GM21367 (cell line): ENCODE results near the gene UTS2R.

Source experiments
- ATAC-seq: cut with Tn5 transposase; IDR thresholded peaks from one replicate; pipeline ENCODE4 v1.9.1; 2021; ENCODE audit not compliant: unreplicated experiment

UTS2R gene

DNA sequence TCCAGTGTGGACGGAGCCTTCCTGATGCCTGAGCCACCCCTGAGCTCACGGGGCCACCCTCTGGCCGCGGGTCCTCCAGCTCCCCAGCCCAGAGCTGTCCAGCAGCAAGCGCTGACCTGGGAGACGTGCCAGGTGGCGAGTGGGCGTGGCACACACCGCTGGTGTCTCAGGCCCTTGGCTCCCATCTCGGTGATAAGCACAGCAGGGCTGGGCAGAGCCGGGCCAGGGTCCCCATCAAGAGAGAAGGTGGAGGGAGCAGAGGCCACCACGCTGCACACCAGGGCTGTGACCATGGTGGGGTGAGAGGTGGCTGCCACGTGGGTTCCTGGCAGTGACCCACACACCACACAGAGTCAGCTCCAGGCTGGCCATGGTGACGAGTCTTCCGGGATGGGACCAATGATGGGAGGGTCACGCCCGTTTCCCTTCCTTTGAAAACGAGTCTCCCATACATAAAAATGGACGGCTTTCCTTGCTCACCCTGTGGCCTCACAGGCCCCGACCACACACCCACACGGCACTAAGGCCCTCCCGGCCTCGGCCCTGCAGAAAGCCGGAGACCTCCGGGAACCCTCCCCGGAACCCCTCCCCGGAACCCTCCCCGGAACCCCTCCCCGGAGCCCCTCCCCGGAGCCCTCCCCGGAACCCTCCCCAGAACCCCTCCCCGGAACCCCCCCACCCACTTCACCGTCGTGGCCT, 16.8 kb downstream of the UTS2R start:
- ATAC-seq = no peak

DNA sequence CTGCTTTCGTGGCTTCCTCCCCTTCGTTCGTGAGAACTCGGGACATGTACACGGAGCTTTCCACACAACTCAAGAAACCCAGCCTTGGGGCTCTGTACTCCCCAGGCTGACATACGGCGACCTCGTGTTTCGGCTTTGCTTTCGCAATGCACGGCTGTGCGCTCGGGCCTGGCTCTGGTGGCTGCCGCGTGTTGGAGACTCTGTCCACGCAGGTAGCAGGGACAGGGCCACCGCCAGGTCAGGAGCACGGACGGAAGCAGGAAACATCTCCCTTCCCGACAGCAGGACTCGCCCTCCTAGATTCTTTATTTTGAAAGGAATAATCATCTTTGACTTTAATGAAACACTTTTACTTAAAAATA, 17.3 kb downstream of the UTS2R start:
- ATAC-seq = no peak

DNA sequence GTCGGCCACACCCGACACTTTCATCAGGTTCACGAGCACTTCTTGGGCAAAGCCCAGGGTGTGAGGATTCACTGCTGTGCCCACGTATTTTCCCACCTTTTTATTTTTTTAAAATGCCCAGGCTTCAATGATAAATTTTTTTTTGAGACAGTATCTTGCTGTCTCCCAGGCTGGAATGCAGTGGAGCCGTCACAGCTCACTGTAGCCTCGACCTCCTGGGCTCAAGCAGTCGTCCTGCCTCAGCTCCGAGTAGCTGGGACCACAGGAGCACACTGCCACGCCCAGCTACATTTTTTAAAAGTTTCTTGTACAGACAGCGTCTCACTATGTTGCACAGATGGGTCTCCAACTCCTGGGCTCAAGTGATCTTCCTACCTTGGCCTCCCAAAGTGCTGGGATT, 17.8 kb downstream of the UTS2R start:
- ATAC-seq = no peak

DNA sequence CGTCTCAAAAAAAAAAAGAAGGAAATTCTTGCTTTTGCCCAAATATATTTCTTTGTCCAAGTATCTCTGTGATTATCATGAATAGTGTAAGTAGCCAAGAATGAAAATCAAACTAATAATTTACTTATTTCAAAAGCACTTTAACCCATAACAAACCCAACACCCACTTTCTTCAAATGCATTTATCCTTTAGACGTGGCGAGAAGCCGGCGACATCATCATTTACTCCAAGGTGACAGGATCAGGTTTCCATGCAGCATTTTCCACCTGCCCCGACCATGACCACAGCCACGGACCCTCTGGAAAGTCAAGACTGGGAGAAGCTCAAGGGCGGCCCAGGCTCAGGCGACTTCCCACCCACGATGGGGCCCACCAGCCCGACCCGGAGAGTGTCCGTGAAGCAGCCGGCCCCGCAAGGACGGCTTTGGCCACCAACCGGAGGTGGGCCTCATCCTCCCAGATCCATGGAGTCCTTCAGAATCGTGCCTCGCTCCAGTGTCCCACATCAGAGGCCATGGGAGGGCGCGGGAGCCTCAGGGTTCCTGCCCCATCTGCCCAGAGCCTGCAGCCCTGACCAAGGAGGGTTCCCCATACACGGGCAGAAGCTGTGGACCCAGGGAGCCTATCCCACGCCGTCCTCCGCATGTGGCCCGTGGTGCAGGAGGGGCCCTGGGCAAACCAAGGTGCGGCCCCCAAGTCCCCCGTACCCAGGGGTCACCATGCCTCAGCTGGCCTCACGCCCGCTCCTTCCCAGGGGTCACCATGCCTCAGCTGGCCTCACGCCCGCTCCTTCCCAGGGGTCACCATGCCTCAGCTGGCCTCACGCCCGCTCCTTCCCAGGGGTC, 18.7 kb downstream of the UTS2R start:
- no peak for ATAC-seq

DNA sequence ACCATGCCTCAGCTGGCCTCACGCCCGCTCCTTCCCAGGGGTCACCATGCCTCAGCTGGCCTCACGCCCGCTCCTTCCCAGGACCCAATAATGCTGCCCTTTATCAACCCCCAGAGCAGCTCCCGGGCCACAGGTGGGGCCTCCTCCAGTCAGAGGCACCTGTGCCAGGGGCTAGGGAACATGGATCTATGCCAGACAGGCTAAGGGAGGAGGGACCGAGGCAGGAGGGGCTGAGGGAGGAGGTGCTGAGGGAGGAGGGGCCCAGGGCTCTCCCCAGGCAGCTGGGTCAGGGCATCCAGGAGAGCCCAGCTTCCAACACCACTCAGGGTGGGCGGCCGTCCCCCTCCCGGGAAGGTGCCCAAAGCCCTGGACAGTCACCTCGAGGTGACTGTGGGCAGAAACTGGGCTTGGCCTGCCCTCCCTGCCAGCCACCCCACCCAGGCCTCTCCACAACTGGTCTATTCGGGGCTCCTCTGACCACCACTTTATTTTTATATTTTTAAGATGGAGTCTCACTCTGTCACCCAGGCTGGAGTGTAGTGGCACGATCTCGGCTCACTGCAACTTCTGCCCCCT, 19.4 kb downstream of the UTS2R start:
- ATAC-seq = no peak

DNA sequence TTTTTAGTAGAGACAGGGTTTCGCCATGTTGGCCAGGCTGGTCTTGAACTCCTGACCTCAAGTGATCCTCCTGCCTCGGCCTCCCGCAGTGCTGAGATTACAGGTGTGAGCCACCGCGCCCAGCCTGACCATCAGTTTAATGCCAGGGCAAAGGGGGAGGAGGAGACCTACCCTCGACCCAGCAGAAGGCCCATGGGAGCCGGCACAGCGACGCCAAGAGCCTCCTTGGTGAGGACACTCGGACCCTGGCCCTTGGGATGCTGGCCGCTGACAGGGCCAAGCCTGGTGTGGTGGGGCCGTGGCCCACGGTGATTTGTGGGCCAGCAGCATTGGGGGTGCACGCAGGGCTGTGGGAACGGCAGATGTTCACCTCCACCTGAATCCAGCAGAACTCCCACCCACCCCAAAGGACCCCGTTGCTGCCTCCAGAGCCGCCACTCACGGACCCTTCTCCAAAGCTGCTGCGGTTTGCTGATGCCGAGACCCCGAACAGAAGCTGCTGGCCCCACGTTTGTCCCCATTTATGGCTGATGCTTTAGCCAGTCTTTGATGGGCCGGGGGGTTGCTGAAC, 20.0 kb downstream of the UTS2R start:
- ATAC-seq = no peak

DNA sequence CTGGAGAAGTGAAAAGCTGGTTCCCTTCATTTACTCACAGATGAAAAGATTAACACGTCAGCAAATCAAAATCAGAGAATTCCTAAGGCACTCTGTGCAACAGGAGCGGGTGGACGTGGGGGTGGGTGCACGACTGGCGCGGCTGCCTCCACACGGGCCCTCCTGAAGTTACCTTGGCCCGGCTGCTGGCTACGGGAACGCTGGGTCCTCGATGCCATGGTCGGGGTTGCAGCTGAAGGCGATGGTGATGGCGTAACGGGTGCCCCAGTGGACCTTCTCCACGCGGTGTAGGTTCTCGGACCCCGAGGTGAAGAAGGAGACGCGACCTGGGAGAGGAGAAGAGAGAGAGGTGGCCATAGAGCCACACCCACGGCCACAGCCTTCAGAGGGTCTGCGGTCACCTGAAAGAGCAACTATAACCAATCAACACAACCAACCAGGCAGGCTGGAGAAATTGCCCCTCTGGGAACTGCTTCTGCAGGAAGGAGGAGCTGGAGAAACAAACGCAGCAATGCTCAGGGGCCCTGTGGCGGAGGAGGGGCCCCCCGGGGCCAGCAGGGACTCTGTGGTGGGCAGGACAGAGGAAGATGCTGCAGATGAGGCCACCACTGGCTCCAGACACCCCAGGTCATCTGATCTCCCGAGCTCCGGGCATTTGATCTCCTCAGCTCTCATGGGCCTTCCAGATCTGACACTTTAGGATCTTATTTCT, 20.8 kb downstream of the UTS2R start:
- no peak for ATAC-seq

DNA sequence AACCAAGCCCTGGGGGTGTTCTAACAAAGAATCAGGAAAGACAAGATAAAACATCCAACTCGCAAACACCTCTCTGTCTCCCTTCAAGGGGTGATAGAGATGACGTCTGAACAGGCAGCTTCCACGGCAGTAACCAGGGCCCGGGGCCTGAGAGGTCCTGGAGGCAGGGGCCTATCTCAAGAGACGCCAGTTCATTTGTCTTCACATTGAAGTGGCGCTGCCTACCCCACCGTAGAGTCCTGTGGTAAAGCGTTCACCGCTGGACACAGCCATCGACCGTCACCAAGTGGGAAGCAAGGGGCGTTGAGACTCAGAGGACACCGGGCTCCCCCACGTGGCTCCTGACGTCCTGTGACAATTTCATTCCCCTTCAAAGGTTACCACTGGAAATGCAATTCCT, 21.4 kb downstream of the UTS2R start:
- no peak for ATAC-seq

DNA sequence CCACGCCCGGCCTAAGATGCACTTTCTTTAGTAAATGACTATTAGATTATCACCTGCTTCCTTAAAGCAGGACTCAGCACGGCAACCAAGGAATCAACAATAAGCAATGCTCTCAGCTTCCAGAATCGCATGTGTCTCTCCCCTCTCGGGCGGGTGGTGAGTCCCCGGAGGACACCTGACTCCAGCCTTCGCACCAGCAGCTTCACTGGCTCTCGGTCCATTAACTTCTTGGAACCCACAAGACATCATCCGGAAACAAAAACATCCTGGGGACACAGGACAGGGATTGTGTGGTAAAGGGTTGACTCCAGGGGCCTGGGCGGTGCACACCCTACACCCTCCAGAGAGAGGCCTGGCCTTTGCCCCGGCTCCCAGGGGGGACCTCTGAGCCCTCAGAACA, 22.7 kb downstream of the UTS2R start:
- no peak for ATAC-seq

DNA sequence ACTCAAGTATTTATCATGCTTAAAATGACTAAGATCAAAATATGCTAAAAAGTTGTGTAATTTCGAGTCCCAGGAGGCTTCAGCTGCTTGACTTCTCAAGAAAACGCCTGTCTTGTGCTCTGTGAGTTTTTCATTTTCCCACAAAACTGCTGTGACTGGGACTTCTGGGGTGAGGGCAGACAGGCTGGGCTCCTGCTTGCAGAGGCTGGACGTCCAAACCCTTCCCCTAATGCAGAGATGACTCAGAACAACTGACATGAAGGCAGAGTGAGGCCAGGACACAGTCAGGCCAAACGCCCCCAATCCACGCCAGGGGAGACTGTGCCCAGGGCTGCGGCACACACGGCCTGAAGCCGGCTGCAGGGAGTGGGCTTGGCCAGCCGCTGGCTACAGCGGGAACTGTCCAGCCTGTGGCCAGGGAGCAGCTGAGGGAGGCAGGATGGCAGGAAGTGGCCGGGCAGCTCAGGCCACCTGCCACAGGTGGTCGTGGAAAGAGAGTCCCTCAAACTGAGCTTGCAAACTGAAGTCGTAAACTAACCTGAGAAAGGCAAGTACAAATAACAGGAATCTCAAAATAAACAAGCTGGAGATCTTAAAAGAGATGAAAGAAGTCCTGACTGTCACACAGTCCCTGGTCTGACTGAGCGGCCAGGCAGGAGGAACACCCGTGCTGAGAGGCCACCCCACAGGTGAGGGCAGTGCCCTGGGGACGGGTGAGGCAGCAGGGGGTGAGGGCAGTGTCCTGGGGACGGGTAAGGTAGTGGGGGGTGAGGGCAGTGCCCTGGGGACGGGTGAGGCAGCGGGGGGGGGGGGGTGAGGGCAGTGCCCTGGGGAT, 25.3 kb downstream of the UTS2R start:
- no peak for ATAC-seq

DNA sequence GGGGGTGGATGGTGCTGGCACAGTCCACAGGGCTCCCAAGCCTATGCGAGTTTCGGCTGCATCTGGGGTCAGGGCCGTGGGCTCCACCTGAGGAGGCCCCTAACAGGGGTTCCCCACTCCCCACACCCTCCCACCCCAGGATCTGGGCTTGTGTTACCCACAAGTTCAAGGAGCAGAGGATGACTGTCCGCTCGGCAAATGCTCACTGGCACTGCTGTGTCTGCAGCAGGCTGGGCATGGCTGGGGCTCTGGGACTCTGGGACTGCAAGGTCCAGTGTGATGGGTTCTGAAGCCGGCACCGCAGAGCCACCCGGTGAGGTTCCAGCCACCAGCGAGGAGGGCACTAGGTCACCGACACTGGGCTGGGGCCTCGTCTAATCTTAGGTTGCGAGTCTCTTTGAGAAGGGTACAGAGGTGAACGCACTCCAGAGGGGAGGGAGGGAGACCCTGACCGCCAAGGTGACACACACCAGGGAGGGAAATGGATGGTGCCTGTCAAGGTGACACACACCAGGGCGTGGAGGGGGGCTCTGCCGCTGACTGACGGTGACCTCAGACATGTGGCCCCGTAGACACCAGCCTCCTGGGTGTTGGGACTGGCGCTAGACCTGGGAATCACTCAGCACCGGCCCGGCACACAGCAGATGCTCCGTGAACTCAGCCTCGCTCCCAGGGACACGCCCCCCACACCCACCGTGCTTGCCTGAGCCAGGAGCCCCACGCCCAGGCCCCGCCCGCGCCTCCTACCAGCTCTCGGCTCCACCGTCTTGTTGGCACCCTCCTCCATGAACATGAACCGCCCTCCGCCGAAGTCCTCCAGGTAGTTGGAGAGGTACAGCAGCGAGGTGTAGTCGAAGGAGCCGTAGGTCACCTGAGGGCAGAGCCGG, 26.1 kb downstream of the UTS2R start:
- no peak for ATAC-seq

DNA sequence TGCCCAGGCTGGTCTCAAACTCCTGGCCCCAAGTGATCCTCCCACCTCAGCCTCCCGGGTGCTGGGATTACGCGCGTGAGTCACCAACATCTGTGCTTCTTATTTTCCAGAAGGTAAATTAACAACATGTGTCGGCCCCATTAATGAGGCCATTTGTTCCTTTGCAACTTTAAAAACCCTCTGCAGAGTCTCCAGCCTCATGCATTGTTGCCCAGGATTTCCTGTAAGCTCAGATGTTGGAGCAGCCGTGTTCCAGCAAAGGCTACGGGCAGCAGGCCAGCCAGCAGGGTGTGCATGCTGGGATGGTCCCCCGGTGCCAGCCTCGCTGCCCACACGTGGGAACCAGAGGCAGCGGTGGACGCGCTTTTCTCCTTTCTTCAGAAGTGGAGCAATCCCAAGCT, 27.5 kb downstream of the UTS2R start:
- ATAC-seq = no peak

DNA sequence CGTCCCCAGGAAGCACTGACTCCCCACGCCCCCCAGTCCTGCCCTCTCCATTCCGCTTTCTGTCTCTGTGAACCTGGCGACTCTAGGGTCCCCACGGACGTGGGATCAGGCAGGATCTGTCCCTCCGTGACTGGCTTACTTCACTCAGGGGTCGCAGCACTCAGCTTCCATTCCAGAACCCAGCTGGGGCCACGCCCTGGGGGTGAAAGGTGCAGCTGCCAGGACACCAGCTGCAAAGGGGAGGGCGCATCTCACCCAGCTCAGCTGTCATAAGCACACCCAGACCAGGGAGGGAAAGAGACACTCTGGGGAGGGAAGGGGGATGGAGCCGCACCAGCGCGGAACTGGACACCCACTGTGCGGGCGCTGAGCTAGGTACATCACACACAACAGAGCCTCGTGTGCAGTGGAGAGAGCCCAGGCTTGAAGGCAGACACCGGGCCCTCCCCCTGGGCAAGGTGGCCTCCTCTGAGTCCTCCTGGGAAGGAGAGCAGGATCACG, 28.1 kb downstream of the UTS2R start:
- ATAC-seq = no peak

DNA sequence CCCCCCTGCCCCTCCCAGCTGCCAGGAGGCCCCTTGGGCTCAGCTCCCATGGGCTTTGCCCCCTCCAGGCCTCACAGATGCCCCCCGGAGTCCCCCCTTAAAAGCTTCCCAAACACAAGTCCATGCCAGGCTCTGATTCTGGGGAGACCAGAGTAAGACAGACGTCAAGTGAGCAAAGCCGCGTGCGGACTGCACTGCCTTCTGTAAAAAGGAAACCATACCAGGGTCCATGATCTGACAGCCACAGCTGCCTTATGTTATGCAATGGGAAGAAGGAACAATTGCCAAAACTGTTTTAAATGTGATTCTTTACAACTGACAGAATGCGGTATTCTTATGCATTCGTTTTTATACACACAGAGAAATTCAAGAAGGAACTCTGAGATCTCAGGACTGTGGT, 28.6 kb downstream of the UTS2R start:
- ATAC-seq = no peak

DNA sequence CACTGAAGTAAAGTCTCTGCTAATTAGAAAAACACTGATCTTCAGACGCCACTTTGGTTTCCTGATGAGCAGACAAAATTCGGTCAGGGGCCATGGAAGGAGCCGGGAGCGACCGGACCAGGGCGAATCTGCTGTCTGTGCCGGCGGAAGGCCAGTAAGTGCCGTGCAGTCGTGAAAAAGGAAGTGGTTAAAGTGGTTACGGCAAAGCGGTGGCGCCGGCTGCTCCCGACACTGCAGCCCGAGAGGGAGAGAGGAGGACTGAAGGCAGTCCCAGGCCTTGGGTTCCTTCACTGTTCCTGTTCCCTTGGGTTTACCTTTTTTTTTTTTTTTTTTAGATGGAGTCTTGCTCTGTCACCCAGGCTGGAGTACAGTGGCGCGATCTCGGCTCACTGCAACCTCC, 29.3 kb downstream of the UTS2R start:
- no peak for ATAC-seq

DNA sequence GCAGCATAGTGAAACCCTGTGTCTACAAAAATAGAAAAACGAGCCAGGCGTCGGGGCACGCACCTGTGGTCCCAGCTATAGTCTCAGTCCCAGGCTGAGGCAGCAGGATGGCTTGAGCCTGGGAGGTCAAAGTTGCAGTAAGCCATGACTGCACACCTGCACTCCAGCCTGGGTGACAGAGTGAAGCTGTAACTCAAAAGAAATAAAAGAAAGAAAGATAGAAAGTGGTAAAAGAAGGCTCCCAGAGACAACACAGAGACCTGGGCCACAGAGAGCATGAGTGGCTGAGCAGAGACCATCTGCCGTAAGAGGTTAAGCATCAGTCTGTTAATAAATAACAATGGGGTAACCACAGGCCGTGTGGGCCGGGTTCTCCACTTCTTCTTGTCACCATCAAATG, 31.3 kb downstream of the UTS2R start:
- no peak for ATAC-seq

DNA sequence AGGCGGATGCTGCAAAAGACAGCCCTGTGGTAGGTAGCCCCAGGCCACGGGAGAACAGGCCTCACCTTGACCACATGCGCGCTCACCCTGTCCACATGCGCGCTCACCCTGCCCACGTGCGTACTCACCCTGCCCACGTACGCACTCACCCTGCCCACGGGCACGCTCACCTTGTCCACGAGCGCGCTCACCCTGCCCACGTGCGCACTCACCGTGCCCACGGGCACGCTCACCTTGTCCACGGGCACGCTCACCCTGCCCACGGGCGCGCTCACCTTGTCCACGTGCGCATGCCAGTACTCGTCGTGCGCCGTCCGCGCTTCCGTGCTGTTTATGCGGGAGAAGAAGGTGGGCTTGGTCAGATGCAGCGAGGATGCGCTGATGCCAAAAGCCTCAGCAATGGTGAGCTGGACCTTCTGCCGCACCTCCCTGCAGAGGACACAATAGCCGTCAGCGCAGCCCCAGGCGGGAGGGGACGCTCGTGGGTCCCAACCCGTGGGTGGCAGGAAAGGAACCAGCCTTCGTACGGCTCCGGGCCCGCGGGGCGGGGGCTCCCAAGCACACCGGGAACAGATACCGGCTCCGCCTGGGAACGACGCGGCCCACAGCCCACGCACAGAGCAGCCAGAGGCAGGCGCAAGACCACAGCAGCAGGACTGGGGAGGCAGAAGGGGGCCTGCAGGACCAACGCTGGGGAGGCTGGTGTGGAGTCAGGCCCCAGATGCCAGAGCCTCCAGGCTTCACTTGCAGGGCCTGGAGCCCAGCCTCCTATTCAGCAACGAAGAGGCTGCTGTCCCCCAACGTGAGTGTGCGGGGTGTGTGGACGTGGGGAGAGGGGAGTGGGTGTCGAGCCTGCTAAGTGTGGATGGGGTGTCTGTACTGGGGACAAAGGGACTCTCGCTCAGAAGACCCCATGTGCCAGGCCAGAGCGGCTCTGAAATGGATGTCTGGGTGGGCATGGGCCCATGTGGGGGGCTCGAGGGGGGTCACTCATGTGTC, 32.4 kb downstream of the UTS2R start:
- ATAC-seq = no peak

DNA sequence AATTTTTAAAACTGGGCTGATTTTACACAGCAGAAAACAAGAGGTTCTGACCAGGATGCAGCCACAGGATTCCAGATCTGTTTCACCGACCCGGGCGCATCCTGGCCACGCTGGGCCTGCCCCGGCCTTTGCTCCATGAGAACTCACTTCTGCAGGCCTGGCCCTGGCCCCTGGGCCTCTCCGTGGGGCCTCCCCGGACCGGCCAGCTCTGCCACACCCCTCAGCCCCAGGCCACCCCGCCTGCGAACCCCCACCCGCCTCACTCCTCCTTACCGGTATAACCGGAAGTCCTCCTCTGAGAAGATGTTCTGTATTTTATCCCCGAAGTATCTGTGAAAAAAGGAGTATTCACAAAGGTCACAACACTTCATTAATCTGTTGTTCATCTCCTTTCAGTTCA, 33.5 kb downstream of the UTS2R start:
- ATAC-seq = no peak
